NCI-H446 (cell line): ENCODE results near the gene SLC6A6.

Experiments used
- DNase-seq, 2 experiments: peaks; one replicate each; lab custom pipeline; 2025; lab: John Stamatoyannopoulos, UW

The SLC6A6 gene

GRCh38 chr3:14422016-14422963 is 19.9 kb downstream of the SLC6A6 start:
- no peak for DNase-seq

GRCh38 chr3:14423197-14423743 is 20.9 kb downstream of the SLC6A6 start:
- DNase-seq: no peak

- DNase-seq: no peak
Observed at GRCh38 chr3:14423963-14424362, 21.6 kb downstream of the SLC6A6 start.

DNA sequence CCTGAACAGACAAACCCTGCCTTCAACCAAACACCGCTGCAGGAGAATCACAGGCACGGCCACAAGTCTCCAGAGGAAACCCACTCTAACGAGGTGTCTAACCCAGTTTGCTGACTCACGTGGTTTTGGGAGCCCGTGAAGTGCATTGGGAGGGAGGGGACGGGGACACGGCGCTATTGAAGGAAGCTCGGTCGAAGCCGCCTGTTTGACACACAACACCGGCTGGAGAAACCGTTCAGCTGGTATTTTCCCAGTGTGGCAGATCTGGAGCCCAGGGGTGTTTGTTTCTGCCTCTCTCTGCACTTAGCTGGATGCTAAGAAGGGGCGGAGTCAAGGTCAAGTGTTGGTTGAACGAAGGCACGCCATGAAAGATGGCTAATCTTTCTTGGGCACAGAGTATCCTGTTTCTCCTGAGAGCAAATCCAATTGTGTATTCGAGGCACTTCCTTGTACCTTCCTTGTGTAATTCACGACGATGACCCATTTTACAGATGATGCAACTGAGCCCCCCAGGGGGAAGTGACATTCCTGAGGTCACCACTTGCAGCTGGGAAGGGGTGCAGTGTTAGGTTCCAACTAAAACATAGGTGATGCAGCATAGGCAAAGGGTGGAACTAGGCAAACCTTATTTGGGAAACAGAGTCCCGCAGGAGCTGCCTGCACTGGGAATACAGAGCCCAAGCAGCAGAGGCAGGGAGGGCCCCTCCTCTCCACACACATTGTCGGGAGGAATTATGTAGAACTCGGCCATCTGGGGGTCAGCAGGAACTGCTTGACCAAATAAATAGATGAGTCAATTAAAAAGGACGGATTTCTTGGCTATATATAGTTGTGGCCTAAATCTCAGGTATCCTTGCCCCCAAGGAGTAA is 22.5 kb downstream of the SLC6A6 start:
- DNase-seq: no peak

DNA sequence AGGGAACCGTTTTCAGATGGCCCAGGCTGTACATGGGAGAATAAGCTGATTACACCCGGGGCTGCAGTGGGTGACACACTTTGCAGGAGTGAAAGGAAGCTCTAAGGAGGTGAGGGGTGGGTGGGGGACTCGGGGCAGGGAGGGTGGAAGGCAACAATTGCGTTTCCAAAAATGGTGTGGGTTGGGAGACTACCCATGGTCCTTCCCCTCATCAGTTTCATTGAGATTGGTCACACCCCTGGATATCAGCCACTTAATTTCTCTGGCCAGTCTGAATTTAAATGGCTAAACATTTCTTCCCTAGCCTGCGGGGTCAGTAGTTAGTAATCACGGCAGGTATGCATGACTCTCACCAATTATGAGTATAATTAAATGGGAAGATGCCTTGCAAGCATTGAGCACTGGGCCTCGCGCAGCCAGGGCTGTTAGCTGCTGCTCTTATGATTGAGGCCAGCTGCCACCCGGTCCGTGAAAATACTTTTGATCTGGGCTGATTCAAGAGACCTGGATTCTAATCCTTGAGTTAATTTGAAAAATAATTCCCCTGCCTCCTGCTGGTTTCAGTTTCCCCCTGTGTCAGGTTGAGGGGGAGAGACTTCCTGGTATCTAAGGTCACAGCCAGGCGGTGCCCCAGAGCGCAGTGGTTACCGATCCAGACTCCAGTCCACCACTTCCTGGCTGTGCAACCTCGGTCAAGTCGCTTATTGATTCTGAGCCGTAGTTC is 23.3 kb downstream of the SLC6A6 start:
- no peak for DNase-seq

- no peak for DNase-seq
Observed at GRCh38 chr3:14426305-14426620, 23.9 kb downstream of the SLC6A6 start.

- DNase-seq: peak in 1 of 2 experiments; percentile 5
Observed at GRCh38 chr3:14428087-14429033, 26.0 kb downstream of the SLC6A6 start.

GRCh38 chr3:14429237-14429636 is 26.8 kb downstream of the SLC6A6 start:
- DNase-seq: peak in 1 of 2 experiments; percentile 2

DNA sequence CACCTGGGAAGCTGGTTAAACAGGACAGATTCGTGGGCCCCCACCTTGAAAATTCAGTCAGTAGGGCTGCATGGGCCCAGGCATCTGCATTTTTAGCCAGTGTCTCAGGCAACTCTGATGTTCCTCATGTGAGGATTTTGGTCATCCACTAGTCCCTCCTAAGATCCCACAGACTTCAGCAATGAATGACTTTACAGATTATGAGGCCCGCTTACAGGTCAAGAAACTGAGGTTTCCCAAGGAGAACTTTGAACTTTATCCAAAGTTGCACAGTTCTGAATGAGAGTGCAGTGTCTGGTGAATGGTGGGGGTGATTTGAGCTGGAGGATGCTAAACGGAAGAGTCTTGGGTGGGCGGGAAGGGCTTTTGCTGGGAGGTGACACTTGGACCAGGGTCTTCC is 27.2 kb downstream of the SLC6A6 start:
- DNase-seq: no peak

- DNase-seq: no peak
Observed at GRCh38 chr3:14430053-14430452, 27.6 kb downstream of the SLC6A6 start.

DNA sequence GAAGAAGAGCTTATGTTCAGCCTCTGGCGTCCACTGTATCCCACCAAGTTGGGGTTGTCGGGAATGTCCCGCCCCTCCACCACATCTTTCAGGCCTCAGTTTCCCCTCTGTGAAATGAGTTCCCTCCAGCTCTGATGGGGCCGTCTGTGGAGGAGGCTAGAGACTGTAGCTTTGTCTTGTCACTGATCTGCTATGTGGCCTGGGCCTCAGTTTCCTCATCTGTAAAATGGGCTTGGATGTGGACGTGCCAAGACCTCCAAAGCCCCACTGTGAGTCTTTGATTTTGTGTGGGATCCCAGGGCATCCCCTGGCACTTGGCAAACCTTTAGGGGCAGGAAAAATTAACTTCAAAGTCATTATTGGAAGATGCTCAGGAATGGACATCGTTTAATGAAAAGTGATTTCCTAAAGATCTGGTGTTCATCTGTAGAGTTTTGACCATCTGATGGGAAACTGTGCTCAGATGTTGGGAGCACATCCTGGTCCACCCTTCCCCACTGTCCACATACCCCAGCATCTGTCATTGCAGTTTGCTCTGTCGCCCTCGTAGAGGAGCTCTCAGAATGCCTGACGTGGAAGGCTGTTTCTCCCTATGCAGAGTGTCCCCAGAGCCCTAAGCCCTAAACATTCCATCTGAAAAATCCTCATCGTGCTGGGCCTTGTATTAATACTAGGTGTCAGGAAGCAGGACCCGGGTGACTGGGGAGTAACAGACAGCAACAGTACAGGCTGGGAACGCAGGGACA is 28.5 kb downstream of the SLC6A6 start:
- no peak for DNase-seq

DNA sequence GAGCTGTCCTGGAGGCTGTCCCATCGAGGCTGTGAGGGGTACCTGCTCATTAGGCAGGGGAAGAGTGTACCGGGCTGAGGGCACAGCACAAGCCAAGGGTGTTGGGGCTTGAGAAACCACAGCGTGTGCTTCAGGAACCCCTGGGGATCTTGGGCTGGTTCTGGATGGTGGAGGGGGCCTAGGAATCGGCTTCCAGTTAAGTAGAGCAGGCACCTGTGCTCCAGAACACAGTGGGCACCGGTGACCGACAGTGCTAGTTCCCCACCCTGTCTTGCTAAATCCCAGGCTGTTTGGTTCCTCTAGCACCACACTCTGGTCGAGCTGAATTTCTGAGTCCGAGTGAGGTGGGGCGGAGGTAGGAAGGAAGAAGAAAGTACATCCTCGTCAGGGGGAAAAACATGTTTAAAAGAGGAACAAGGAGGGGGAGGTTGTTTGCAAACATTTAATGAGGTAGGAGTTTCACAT is 29.1 kb downstream of the SLC6A6 start:
- DNase-seq: no peak

DNA sequence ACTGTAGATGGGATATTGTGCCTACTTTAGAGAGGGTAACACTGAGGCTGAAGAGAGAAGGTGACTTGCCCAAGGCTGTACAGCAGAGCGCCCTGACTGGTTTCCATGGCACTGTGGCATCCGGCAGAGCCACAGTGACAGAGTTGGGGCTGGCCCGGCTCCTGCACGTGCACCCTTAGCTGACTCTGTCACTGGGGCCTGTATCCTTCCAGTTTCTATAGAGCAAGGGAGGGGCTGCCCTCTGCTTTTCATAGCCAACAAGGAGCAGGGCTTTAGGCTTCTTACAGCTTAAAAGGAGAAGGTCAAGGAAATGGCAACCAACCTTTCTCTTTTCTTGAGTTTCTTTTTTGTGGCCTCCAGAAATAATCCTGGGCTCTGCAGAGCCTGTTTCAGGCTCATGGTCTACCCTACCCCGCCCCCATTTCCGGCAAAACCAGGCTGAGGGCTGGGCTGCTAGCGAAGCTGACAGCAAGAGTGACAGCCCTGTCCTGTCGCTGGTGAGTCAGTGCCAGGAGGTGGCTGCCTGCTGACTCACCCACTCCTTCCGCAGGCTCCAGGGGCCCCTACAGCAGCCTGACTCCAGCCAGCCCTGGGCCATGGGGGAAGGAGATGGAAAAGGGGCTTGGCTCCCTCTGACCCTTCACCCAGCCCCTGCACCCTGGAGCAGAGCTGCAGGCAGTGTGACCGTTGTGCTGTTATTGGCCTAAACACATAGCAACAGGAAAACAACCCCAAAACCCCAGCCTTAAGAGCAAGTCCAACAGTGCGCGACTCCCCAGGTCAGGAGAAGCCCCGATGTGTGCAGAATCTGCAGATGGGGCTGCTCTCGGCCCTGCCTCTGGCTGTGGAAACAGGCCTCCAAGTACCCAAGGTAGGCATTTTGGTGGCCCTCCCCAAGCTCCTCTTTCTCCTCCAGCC is 29.8 kb downstream of the SLC6A6 start:
- no peak for DNase-seq

GRCh38 chr3:14433106-14433505 is 30.7 kb downstream of the SLC6A6 start:
- no peak for DNase-seq

DNA sequence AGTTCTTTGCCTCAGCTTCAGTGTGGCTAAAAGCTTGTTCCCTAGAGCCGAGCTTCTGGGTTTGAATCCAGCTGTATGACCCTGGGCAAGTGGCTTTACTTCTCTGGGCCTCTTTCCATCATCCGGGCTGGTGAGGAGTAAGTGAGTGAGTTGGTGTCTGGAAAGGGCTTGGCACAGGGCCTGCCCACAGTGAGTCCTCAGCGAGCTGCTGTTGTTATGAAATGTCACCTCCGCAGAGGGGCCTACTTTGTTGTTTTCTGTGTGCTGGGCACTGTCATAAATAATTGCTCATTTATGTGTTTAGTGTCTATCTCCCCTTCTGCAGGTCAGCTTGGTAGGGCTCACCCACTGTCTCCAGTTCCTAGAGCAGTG is 31.7 kb downstream of the SLC6A6 start:
- no peak for DNase-seq

DNA sequence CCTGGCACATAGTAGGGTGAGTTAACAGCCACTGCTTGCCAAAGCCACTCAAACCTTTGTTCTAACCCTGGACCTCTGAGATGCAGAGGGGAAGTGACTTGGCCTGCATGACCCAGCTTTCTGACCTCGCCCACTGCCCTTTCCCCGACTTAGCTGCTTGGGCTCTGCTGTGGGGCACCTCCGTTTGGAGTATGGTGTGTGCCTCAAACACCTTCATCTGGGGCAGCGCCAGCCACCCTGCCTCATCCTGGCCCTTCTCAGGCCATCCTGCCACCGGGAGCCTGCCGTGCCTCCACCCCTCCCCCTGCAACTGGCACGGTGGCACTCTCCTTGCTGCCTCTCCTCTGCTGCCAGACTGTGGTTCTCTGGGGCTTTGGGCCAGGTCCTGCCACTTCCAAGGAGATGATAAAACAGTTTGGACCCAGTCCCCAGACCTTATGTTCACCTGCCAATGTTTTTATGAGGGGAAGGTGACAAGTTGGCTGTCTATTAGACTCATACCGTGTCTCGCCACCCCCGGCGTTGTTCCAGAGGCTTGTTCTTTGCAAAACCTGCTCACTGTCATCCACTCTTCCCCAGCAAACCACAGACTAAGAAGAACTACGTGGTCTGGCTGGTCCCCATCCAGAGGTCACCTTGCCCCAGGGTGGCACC is 32.2 kb downstream of the SLC6A6 start:
- no peak for DNase-seq

GRCh38 chr3:14435175-14436014 is 33.0 kb downstream of the SLC6A6 start:
- no peak for DNase-seq

- no peak for DNase-seq
Observed at GRCh38 chr3:14436954-14437281, 34.5 kb downstream of the SLC6A6 start.
